T-helper 2 cell (primary cell): ENCODE measurements around the gene ABCA12.

ENCODE experiments used
- DNase-seq, 5 experiments: peaks; one replicate each; pipeline versions ENCODE4 v3.0.0 to v3.0.0-alpha.2; 2012 to 2022

ABCA12 gene

DNA sequence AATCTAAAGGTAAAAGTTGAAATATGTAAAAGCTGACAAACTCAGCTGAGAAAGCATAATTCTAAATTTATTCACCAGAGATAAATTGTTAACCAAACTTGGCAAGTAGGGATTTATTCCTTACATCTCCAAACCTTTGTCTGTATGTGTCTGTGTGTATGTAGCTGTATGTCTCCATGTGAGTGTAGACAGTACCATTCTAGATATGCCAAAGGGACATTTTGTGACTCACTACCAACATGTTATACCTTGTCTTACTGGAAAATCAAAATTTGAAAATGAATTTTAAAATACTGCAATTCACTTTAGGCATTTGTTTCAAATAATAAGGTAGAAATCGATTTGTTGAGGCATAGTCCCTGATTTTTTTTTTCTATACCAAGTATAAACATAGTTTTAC lies 102.1 kb downstream of the ABCA12 start:
- DNase-seq: no peak

DNA sequence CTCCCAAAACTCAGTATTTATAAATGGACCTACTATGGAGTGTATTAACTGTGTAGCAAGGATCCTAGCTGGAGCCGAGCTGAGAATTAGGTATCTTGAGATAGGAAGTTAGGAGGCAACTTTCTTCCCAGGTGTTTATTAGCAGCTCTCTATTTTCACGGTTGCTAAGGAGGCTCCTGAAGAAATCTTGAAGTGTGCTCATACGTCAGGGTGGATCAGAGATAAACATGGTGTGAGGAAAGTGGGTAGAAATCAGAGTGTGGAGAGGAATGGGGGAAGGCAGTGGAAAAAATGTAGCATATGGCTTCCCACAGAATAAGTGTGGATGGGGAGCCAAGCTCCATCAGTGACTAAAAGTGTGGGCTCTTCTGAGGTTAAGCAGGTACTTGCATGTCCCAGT lies 104.3 kb downstream of the ABCA12 start:
- no peak for DNase-seq

DNA sequence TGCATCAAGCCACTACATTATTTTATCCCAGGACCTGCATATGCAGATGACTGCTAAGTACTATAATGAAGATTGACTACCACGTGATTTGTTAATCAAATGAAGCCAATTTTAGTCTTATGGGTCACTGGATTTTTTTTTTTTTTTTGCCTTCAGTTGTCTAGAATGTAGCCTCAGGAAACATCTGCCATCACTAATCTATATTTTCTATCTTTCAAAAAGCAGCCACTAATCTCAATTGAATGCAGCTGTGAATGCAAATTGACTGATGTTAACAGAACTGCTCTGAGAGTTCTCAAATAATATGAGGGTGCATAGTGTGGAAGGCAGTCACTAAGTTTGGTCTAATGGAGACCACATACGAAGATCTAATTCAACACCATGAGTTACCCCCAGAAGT lies 106.3 kb downstream of the ABCA12 start:
- no peak for DNase-seq

DNA sequence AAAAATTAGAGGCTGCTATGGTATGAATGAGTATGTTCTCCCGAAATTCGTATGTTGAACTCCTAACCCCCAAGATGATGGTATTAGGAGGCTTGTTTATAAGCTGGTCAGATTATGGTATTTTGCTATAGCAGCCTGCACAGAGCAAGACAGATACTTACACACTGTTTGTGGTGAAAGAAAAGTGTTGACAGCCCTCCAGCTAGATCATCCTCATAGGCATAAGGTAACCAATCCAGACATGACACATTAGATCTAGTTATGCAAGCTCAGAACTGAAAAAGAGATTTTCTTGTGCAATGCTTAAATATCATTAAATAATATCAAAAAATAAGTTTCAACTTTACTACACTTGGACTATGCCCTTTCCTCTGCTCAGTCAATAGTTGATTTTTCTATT lies 107.1 kb downstream of the ABCA12 start:
- DNase-seq: no peak

DNA sequence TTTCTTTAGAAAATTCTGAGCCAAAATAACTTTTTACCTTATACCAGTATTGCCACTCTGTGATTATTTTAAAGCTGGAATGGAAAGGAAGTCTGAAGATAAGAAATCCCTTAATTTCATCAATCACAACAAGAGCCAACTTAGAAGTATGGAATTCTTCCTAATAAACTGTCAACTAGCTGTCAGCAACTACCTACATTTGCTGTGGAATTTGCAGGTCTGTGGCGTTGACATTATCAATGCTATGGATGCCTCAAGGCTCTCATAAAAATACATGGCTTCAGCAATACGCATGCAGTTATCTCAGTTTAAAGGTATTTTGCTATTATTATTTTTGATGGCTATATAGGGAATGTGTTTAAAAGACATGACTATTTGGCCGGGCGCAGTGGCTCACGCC lies 108.5 kb downstream of the ABCA12 start:
- no peak for DNase-seq

DNA sequence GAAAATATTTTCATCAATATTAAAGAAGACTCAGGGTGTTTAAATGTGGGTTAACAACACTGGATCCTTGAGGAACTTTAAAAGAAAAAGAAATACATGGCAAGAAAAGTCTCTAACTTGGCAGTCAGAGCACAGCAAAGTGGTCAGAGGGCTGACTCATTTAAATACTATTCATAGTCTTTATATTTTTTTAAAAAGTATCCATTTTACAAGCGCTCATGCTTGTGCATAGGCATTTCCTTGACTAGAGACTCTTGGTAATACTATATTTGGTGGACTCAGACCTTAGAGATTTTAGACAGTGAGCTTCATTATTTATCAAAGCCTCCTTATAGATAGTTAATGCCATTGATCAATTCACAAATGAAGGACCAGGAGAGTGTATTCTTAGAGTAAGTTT lies 110.2 kb downstream of the ABCA12 start:
- no peak for DNase-seq

DNA sequence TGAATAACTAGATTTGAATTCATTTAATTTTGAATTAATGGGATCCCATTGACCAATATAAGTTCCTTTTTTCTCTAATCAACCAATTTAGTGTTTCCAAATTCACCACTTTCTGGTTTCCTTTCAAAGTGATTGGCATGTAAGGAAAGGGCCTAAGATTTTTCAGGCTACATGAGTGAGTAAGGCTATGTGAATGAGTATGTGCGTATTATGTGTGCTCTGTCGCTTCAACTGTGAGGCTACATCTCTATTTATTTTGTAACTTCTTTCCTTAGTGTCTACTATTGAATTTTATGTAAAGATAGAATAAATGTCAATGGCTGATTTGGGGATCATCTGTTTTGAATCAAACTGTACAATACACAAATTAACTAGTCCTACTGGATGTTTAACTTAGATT lies 110.6 kb downstream of the ABCA12 start:
- DNase-seq: no peak

DNA sequence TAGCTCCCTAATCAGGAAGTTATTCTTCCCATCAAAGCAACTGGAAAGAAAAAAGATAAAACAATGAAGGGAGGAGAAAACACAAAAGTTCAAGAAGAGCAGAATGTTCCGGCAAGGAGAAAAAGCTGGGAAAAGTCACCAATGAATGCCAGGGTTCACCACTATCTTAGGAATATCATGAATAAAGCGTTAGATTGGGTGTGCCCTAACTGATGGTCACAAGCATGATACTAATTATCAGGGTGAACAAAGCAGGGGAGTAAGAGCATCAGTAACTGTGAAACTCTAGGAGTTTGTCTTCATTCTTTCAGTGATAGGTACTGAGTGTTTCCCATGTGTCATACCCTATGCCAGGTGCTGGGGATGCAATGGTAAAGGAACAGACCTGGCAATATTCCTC lies 115.5 kb downstream of the ABCA12 start:
- DNase-seq: no peak

DNA sequence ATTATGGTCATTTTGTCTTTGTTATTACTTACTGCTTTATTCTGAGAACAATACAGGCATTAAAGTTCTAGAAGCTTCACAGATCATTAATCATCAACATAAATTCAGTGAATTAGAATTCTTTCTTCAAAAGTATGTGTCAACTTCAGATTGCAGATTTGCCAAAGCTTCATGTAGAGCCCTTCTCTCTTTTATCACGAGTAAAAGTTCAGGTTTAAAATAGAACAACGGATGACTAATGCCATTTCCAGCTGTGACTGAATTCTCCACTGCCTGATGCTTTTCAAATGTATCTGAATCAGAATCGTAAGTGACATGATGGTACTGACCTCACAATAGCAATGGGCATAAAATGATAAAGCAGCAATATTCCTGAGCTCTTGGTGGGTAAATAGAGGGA lies 116.0 kb downstream of the ABCA12 start:
- DNase-seq: no peak

DNA sequence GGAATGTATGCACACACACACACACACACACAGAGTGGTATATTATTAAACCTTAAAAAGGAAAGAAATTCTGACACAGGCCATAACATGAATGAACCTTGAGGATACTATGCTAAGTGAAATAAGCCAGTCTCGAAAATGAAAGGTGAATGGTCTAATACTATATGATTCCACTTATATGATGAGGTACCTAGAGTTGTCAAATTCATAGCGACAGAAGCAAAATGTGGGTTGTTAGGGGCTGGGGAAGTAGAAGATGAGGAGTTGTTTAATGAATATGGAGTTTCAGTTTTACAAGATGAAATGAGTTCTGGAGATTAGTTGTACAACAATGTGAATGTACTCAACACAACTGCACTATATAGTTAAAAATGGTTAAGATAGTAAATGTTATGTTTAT lies 118.1 kb downstream of the ABCA12 start:
- no peak for DNase-seq

DNA sequence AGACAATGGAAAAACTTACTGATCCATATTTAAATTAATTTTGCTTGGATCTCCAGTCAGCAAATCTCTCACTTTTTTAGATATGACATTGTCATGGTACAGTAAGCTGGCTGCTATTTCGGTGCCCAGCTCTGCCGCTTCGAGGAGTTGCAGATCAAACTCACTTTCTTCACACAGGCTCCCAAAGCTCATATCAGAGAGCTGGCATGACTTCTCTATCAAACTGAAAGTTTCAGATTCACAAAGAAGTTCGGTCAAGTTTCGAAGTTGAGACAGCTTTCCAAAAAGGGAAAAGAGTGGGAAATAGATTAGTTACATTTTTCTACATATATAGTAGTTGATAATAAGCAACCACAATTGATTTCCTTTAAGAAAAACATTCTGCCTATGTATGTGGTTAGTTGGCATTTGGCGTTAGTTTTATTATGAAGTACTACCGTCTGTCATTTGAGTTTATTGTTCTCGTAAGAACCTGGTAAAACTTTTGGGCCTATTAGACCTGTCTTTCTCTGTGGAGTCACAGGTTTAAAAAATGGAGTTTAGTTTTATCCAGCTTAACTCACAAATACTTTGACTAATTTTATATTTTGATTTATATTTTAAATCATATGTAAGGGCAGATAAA lies 118.8 kb downstream of the ABCA12 start:
- DNase-seq: no peak

DNA sequence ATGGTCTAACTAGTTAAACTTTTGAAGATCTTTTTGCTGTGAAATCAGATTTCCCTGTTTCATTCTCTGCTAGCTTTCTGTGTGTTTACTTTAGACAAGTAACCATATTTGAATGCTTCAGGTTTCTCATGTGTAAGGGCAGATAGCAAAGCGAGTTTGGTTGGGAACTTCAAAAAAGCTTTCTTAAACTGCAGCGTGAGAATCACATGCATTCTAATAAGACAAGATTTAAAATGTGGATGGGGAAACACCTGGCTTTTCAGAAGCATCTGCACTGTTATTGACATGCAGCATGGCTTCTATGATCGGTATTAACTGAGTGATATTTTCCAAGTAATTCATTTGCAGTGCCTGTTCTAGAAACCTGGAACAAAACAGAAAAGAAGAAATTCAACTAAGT lies 119.3 kb downstream of the ABCA12 start:
- DNase-seq: no peak

DNA sequence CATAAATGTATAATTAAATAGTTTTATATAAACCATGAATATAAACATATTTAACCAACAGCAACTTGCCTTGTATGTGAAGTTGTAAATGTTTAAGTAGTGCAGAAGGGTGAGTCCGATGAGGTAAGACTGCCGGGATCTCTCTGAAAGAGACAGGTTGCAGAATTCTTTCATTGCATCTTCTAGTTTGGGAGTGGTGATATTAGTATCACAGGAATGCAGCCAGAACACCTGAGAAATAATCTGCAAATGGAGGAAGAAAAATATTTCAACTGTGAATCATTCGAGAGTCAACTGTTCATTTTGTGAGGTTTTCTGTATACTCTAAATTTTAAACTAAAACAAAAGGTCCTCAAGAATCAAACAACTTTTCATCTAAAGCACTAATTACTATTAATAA lies 123.0 kb downstream of the ABCA12 start:
- DNase-seq: no peak

DNA sequence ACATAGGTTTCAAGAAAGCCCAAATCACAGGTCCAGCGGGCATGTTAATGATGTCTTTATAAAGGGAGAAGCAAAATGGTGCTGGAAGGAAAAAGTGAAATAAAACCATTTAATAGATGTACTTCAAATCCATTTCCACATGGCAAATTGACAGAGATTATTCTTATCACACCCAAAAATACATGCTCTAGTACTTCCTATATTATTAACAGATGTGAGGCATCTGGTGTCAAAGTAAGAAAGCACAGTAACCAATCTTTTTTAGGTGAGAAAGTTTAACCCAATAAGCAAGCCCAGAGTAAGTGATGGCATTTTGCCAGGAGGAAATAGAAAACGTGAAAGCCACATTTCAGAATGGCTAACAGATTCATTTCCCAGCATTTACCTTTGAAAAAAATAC lies 128.0 kb downstream of the ABCA12 start:
- DNase-seq: no peak

DNA sequence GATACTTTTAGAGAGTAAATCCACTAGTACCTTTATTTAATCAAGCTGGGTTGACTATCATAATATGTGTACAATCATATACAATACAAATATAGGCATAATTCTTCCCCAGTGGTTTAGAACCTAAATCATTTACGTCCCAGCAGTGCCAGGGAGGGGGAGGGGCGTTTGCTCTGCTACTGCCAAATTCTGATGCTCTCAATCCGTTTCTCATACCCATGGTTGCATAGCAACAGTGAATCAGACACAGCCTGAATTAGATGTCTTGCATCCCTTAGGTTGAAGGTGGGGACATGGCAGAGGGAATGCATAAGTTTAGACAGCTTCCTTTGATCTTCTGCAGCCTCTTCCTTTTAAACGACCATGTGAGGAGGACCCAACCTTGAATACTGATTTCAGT lies 135.4 kb downstream of the ABCA12 start:
- DNase-seq: no peak

DNA sequence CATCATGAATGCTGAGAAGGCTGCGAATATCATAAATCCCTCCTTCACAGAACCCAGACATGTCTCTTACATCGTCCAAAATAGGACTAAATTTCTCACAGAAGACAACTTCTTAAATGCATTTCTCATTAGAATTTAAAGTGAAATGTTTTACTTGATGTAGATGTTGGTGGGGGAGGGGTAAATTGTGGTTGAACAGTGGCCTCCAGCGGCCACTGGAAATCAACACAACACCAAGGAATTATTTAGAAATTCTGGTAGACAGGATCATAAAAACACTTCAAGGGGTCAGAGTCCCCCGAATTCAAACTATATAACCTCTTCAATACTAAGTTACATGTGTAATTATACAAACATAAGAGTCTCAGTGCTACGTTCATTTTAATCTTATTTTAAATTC lies 135.9 kb downstream of the ABCA12 start:
- peak in 1 of 5 experiments; percentile 22 for DNase-seq

DNA sequence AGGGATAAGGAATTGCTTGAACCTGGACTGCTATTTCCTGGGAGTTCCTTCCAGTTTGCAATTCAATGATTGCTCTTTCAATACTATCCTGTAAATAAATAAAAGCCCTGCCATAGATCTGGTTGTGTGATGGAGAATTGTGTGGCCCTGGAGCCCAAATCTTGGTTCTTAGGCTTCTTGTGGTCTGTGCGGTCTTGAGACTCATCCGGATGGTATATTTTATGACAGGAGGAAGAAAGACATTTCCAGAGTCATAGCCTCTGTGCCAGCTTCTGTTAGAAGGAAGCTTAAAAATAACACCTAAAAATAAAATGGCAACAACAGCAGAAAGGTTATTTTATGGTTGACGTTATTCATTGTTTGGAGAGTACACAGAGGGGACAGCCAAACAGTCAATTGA lies 137.7 kb downstream of the ABCA12 start:
- DNase-seq: no peak

DNA sequence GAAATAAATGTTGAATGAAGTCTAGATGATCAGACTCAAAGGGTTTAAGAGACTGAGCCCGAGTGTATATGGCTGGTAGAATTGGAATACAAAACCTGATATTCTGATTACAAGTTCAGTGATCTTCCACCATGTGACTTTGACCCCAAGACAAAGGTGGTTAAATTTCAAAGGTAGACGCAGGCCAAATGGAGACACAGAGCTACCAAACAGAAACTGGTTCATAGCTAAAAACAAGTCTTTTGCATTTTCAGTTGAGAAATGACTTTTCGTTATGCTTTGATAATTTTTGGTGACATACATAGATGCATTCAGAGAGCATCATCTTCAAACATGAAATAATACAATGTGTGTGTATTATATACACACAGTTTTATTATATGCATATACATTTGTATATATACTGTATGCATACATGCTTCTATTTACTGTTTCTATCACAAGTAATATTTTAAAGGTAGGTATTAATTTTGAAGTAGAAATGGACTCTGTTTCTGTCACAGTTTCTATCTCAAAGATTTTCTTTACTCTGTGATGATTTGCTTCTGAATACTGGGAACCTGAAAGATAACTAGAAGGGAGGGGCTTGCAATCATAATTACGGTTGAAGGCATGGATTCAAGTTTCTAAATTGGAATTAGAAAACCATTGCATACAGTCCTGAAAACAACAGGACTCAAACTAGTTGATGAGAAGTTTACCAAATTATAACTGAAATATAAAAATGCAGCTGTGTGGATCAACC lies 142.3 kb downstream of the ABCA12 start:
- no peak for DNase-seq

DNA sequence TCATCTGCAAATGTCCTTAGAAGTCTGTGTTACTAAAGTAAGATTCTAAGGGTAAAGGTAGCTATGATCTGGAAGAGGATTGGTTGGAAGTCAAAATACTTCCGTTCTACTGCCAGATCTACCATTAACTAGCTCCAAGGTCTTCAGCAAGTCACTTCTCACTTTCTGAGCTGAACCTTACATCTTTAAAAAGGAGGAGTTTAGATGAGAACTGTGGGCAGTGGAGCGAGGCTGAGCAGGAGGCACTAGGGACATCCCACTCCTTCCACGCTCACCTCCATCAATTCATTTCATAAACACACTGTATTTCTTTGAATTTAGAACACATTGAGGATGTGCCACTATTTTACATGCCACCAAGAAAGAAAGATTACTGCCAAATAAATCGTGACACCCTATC lies 143.0 kb downstream of the ABCA12 start:
- no peak for DNase-seq

DNA sequence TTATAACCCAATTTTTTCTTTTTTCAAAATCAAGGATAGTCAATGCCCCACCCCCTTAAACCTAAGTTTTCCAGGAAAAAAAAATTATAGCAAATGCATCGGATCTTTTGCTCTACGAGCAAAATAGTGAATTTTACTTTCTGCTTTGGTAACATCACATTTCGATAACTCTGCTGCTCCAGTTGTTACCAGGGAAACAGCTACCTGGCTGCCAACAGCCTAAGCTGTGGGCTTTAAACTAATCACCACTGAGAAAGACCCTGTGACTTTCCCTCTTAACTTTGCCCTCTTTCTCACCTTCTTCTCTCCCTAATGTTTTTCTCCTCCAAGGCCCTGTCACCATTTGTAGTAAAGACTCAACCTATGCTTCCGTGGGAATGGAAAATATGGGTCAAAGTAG lies 145.5 kb downstream of the ABCA12 start:
- DNase-seq: no peak

DNA sequence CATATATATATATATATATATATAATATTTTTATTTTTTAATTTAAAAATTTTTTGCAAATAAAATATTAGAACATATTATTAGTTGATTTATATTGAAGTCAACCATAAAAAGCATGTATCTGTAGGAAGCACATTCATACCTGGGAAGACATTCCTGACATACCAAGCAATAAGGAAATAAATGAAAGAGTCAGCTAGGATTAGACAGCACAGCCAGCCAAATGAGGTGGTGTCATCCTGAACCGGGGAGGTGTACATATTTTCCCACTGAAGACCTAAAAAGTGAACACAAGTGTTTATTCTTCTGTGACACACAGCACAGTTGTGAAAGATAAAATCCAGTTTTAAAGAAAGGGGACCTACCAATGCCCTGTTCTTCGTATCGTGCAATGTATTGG lies 149.2 kb downstream of the ABCA12 start:
- no peak for DNase-seq

DNA sequence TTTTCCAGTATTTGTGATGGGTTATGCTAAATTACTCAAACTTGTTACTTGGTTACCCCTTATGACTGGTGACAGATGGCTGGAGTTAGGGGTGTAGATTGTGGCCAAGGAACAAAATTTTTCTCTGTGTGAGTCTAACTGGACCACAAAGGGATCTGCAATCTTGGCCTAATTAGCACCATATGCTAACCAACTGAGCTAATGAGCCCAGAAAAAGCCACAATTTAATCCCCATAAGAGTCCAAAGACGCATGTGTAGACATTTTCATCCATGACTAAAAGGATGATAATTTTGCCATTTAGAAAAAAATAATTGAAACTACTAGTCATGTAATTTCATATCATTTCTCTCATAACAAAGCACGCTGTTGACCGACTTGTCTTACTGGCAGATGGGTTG lies 151.2 kb downstream of the ABCA12 start:
- no peak for DNase-seq

DNA sequence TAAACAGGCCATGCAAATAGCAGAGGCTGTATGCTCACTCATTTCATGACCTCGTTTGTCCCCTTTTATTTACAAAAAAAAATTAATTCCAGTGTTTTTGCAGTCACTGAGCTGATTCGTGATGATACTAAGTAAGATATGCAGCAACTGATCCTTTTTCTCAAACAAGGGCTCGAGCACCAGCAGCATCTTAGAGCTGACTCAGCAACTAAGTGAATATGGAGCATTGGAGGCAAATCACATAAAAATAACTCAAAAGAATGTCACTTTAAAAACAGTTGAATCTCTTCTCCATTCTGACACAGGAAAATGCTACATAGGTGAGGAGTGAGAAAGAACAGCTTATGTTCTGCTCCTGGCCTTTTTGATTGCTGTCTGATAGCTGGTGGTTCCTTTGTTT lies 152.8 kb downstream of the ABCA12 start:
- no peak for DNase-seq

DNA sequence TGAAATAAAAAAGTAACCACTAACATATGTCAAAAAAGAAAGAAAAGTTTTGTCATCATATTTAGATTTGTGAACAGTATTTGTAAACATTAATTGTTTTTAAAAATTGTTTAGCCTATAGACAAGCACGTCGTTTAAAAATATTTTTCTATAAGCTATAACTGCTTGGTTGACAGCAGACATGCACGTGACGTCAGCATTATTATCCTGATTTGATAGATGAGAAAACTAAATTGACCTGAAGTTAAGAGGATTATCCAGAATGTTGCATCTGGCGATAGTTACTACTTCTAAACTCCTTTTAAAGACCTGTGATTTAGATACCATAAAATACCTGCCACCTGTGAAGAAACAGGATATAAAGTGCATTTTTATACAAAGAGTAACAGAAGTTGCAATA lies 172.0 kb downstream of the ABCA12 start:
- no peak for DNase-seq

DNA sequence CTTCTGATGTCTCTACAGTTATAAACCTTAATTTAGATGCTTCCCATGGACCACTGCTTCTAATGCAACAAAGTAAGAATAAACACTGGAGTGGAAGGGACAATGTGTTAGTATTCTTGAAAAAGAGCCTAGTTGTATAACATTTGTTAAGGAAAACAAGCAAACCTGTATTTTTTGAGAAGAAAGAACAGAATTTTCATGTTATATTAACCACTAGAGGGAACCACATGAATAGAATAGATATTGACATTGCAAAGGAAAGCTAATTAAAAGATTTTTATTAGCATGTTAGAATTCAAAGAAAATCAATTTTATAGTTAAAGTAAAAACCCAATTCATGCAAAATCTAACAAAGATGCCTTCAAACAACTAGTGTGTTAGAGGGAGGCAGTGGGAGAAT lies 177.7 kb downstream of the ABCA12 start:
- DNase-seq: no peak
